Measurements from ENCODE around the gene ATP9B.

ATP9B gene

GRCh38 chr18:79100944-79101343 lies 31.8 kb downstream of the ATP9B start:
- no peak for ATAC-seq
- TF ChIP-seq, protein P1, sequence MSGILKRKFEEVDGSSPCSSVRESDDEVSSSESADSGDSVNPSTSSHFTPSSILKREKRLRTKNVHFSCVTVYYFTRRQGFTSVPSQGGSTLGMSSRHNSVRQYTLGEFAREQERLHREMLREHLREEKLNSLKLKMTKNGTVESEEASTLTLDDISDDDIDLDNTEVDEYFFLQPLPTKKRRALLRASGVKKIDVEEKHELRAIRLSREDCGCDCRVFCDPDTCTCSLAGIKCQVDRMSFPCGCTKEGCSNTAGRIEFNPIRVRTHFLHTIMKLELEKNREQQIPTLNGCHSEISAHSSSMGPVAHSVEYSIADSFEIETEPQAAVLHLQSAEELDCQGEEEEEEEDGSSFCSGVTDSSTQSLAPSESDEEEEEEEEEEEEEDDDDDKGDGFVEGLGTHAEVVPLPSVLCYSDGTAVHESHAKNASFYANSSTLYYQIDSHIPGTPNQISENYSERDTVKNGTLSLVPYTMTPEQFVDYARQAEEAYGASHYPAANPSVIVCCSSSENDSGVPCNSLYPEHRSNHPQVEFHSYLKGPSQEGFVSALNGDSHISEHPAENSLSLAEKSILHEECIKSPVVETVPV (CRISPR knock-in tag; IDR thresholded peaks at IDR 0.05): no peak
- TF ChIP-seq ZFP3 (CRISPR knock-in tag; IDR thresholded peaks at IDR 0.05) (no peak), ESRRG (CRISPR knock-in tag; IDR thresholded peaks at IDR 0.05) (no peak), SNAI2 (CRISPR knock-in tag; IDR thresholded peaks at IDR 0.05) (no peak)
- TF ChIP-seq, protein P2, sequence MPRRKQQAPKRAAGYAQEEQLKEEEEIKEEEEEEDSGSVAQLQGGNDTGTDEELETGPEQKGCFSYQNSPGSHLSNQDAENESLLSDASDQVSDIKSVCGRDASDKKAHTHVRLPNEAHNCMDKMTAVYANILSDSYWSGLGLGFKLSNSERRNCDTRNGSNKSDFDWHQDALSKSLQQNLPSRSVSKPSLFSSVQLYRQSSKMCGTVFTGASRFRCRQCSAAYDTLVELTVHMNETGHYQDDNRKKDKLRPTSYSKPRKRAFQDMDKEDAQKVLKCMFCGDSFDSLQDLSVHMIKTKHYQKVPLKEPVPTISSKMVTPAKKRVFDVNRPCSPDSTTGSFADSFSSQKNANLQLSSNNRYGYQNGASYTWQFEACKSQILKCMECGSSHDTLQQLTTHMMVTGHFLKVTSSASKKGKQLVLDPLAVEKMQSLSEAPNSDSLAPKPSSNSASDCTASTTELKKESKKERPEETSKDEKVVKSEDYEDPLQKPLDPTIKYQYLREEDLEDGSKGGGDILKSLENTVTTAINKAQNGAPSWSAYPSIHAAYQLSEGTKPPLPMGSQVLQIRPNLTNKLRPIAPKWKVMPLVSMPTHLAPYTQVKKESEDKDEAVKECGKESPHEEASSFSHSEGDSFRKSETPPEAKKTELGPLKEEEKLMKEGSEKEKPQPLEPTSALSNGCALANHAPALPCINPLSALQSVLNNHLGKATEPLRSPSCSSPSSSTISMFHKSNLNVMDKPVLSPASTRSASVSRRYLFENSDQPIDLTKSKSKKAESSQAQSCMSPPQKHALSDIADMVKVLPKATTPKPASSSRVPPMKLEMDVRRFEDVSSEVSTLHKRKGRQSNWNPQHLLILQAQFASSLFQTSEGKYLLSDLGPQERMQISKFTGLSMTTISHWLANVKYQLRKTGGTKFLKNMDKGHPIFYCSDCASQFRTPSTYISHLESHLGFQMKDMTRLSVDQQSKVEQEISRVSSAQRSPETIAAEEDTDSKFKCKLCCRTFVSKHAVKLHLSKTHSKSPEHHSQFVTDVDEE (CRISPR knock-in tag; IDR thresholded peaks at IDR 0.05): no peak

- ATAC-seq: no peak
- no peak for TF ChIP-seq BACH2 (CRISPR knock-in tag; IDR thresholded peaks at IDR 0.05; ENCODE audit: borderline replicate concordance)
- no peak for TF ChIP-seq ZNF565 (CRISPR knock-in tag; conservative IDR thresholded peaks at IDR 0.05; ENCODE audit: low read depth)
- no peak for TF ChIP-seq TOX (CRISPR knock-in tag; IDR thresholded peaks at IDR 0.05; ENCODE audit: borderline replicate concordance)
- TF ChIP-seq SNAI2 (CRISPR knock-in tag; IDR thresholded peaks at IDR 0.05): no peak
- no peak for TF ChIP-seq OSR1 (CRISPR knock-in tag; IDR thresholded peaks at IDR 0.05)
- no peak for TF ChIP-seq ZFP3 (CRISPR knock-in tag; IDR thresholded peaks at IDR 0.05)
- no peak for TF ChIP-seq RARB (CRISPR knock-in tag; IDR thresholded peaks at IDR 0.05)
- TF ChIP-seq GLIS3 (CRISPR knock-in tag; IDR thresholded peaks at IDR 0.05): no peak
- TF ChIP-seq TCF4 (CRISPR knock-in tag; IDR thresholded peaks at IDR 0.05; ENCODE audit: borderline replicate concordance): no peak
- no peak for TF ChIP-seq ISL1 (CRISPR knock-in tag; IDR thresholded peaks at IDR 0.05)
Measured at GRCh38 chr18:79102886-79103285, 33.7 kb downstream of the ATP9B start.

DNA sequence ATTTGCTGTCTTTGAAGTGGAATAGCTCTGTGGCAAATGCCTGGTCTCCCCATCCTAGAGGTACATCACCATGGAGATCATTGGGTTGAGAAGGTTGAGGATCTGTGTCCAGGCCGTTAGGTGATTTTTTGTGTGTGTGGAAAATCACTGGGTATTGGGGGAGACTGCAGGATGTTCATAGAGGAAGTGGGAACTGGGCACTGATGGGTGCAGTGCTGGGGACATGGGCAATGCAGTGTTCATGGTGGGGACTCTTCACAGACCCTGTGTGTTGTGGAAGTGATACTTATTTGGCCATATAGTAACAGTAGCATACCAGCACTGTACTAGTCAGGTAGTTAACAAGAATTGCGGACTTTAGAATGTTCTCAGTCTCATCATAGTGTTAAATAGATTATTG lies 34.9 kb downstream of the ATP9B start:
- no peak for ATAC-seq
- TF ChIP-seq ISL1 (CRISPR knock-in tag; IDR thresholded peaks at IDR 0.05) (no peak), TCF4 (CRISPR knock-in tag; IDR thresholded peaks at IDR 0.05; ENCODE audit: borderline replicate concordance) (no peak), ZNF70 (CRISPR knock-in tag; IDR thresholded peaks at IDR 0.05) (no peak), ZC3H10 (CRISPR knock-in tag; IDR thresholded peaks at IDR 0.05) (no peak), ZNF565 (CRISPR knock-in tag; conservative IDR thresholded peaks at IDR 0.05; ENCODE audit: low read depth) (no peak)

- ATAC-seq: no peak
- no peak for TF ChIP-seq ZNF565 (CRISPR knock-in tag; conservative IDR thresholded peaks at IDR 0.05; ENCODE audit: low read depth)
- TF ChIP-seq RARB (CRISPR knock-in tag; IDR thresholded peaks at IDR 0.05): no peak
- TF ChIP-seq, protein P1 (CRISPR knock-in tag; IDR thresholded peaks at IDR 0.05): no peak
- no peak for TF ChIP-seq ZNF8 (CRISPR knock-in tag; IDR thresholded peaks at IDR 0.05)
- TF ChIP-seq ARNTL (CRISPR knock-in tag; IDR thresholded peaks at IDR 0.05; ENCODE audit: borderline replicate concordance, low read depth): no peak
- TF ChIP-seq BACH2 (CRISPR knock-in tag; IDR thresholded peaks at IDR 0.05; ENCODE audit: borderline replicate concordance): no peak
- TF ChIP-seq ZFP3 (CRISPR knock-in tag; IDR thresholded peaks at IDR 0.05): no peak
- no peak for TF ChIP-seq POU6F1 (CRISPR knock-in tag; IDR thresholded peaks at IDR 0.05; ENCODE audit: borderline replicate concordance, low read depth)
- no peak for TF ChIP-seq SNAI2 (CRISPR knock-in tag; IDR thresholded peaks at IDR 0.05)
- no peak for TF ChIP-seq PPARA (CRISPR knock-in tag; IDR thresholded peaks at IDR 0.05; ENCODE audit: borderline replicate concordance)
- no peak for TF ChIP-seq GLIS3 (CRISPR knock-in tag; IDR thresholded peaks at IDR 0.05)
- TF ChIP-seq, protein P3, sequence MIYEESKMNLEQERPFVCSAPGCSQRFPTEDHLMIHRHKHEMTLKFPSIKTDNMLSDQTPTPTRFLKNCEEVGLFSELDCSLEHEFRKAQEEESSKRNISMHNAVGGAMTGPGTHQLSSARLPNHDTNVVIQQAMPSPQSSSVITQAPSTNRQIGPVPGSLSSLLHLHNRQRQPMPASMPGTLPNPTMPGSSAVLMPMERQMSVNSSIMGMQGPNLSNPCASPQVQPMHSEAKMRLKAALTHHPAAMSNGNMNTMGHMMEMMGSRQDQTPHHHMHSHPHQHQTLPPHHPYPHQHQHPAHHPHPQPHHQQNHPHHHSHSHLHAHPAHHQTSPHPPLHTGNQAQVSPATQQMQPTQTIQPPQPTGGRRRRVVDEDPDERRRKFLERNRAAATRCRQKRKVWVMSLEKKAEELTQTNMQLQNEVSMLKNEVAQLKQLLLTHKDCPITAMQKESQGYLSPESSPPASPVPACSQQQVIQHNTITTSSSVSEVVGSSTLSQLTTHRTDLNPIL (CRISPR knock-in tag; IDR thresholded peaks at IDR 0.05; ENCODE audit: low read depth): no peak
- no peak for TF ChIP-seq OSR1 (CRISPR knock-in tag; IDR thresholded peaks at IDR 0.05)
- TF ChIP-seq ZFP30 (CRISPR knock-in tag; IDR thresholded peaks at IDR 0.05): no peak
- TF ChIP-seq ZNF70 (CRISPR knock-in tag; IDR thresholded peaks at IDR 0.05): no peak
Measured at GRCh38 chr18:79105455-79105854, 36.3 kb downstream of the ATP9B start.
